ENCODE data around the gene CD79A. TPM values are rescaled to one million over a fixed set of nuclear protein-coding genes. Genes with fewer than 3 reads are reported as not detected.

The CD79A gene
- total RNA-seq, 1 experiment from 2014 or later: not detected

Other genes starting within 250 kb of the CD79A start
- not detected in 2 replicates for gene CEACAM7, start 189.0 kb upstream of the CD79A start, total RNA-seq (2014; rRNA removed; shearing (Covaris generic))
- gene CEACAM5, start 168.7 kb upstream of the CD79A start, total RNA-seq (2014; rRNA removed; shearing (Covaris generic)): not detected in 2 replicates
- not detected in 2 replicates for gene CEACAM6, start 121.7 kb upstream of the CD79A start, total RNA-seq (2014; rRNA removed; shearing (Covaris generic))
- gene CEACAM3, start 80.7 kb upstream of the CD79A start, total RNA-seq (2014; rRNA removed; shearing (Covaris generic)): not detected in 2 replicates
- gene LYPD4, start 32.6 kb upstream of the CD79A start, total RNA-seq (2014; rRNA removed; shearing (Covaris generic)): not detected in 2 replicates
- gene DMRTC2, start 32.2 kb upstream of the CD79A start, total RNA-seq (2014; rRNA removed; shearing (Covaris generic)): not detected in 2 replicates
- 1,675 and 2,627 TPM in 2 replicates for gene RPS19, start 17.0 kb upstream of the CD79A start, total RNA-seq (2014; rRNA removed; shearing (Covaris generic))
- gene ARHGEF1, start 5.9 kb downstream of the CD79A start, total RNA-seq (2014; rRNA removed; shearing (Covaris generic)): 23.4 and 28.2 TPM in 2 replicates
- not detected in 2 replicates for gene ERFL, start 51.2 kb downstream of the CD79A start, total RNA-seq (2014; rRNA removed; shearing (Covaris generic))
- gene RABAC1, start 82.0 kb downstream of the CD79A start, total RNA-seq (2014; rRNA removed; shearing (Covaris generic)): 235 and 336 TPM in 2 replicates
- gene ATP1A3, start 117.0 kb downstream of the CD79A start, total RNA-seq (2014; rRNA removed; shearing (Covaris generic)): under 0.01 and 0.10 TPM in 2 replicates
- not detected in 2 replicates for gene GRIK5, start 192.9 kb downstream of the CD79A start, total RNA-seq (2014; rRNA removed; shearing (Covaris generic))
- 18.1 and 20.6 TPM in 2 replicates for gene ZNF574, start 198.9 kb downstream of the CD79A start, total RNA-seq (2014; rRNA removed; shearing (Covaris generic))

Data from RPMI7951 (cell line).